HCT116 (cell line): Measurements from ENCODE around the gene SOCS3. TPM values are rescaled to one million over a fixed set of nuclear protein-coding genes. Genes with fewer than 3 reads are reported as not detected.

Experiments used
- ATAC-seq: fragments of 200-7000 bp; cut with Tn5 transposase; 2 replicates; pipeline ENCODE4 v1.9.1; 2020; ENCODE audit warnings: mild to moderate bottlenecking, moderate library complexity
- BruUV-seq: library from RNA; stranded (reverse); fragments of 400-500 nt; replicated peaks from 2 replicates; lab custom pipeline; 2021; lab: Mats Ljungman, UMichigan
- CTCF ChIA-PET: fragments of 300-600 bp; sonication (Branson Sonifier 250); formaldehyde crosslinking; loops from one replicate; lab custom pipeline; 2021; ENCODE audit warnings: antibody characterized with exemption; lab: Charles Lee
- POLR2A ChIA-PET: fragments of 300-600, 350-600 bp; sonication (Branson Sonifier 250); formaldehyde crosslinking; loops from one replicate; lab custom pipeline; 2021; ENCODE audit warnings: antibody characterized with exemption; lab: Charles Lee
- RAD21 ChIA-PET, 2 experiments: fragments of 300-600 bp; sonication (Branson Sonifier 250); formaldehyde crosslinking; loops; one replicate each; lab custom pipeline; 2023; ENCODE audit warnings: low total read pairs in 2 of 2; ENCODE audit not compliant: uncharacterized antibody in 2 of 2, unreplicated experiment in 2 of 2, low non-redundant PET in 1 of 2; lab: Charles Lee
- DNase-seq: peaks from one replicate; pipeline ENCODE4 v3.0.0-alpha.2; 2010; ENCODE audit warnings: low read depth, low spot score
- H2AFZ ChIP-seq: fragments of 200-600 bp; shearing (Covaris generic), sonication (generic); 2 replicates; pipeline ENCODE4 v1.6.1; 2017; ENCODE audit warnings: low read depth, mixed run types, mixed read lengths, antibody characterized with exemption, low read length; ENCODE audit not compliant: poor library complexity, severe bottlenecking
- H3K27ac ChIP-seq: 2 replicates; pipeline ENCODE4 v1.5.1; 2012; ENCODE audit warnings: low read depth, low read length
- H3K27me3 ChIP-seq: fragments of 200-600 bp; sonication (generic); 2 replicates; pipeline ENCODE4 v1.6.1; 2016; ENCODE audit warnings: mixed run types, low read length, mixed read lengths; ENCODE audit not compliant: insufficient read depth
- H3K36me3 ChIP-seq, 2 experiments: fragments of 200-500 bp in 1 of 2; fragments of 200-600 bp in 1 of 2; sonication (Bioruptor generic) in 1 of 2; sonication (generic) in 1 of 2; 2 replicates each; pipeline versions ENCODE4 v1.5.1 to v1.6.1; 2014 to 2016; ENCODE audit warnings: low read length in 2 of 2, inconsistent platforms in 1 of 2, mixed read lengths in 1 of 2, mixed run types in 1 of 2; ENCODE audit not compliant: insufficient read depth in 2 of 2, control insufficient read depth in 1 of 2
- H3K4me1 ChIP-seq, 2 experiments: fragments of 200-600 bp in 1 of 2; sonication (generic) in 1 of 2; 2 replicates each; pipeline versions ENCODE4 v1.5.1 to v1.6.1; 2012 to 2017; ENCODE audit warnings: low read length in 2 of 2, inconsistent platforms in 1 of 2, mild to moderate bottlenecking in 1 of 2, mixed read lengths in 1 of 2, mixed run types in 1 of 2, moderate library complexity in 1 of 2; ENCODE audit not compliant: insufficient read depth in 2 of 2, control insufficient read depth in 1 of 2
- H3K4me2 ChIP-seq: fragments of 200-600 bp; sonication (generic); 2 replicates; pipeline ENCODE4 v1.6.1; 2017; ENCODE audit warnings: mixed run types, low read length, mixed read lengths
- H3K4me3 ChIP-seq, 2 experiments: fragments of 200-600 bp in 1 of 2; sonication (generic) in 1 of 2; replicated peaks in 1 of 2; 2 replicates each; pipeline ENCODE4 v1.5.1; 2011 to 2016; ENCODE audit warnings: low read length in 2 of 2, control low read depth in 1 of 2, low read depth in 1 of 2, mild to moderate bottlenecking in 1 of 2, mixed read lengths in 1 of 2, mixed run types in 1 of 2
- H3K79me2 ChIP-seq: fragments of 200-600 bp; sonication (generic); 2 replicates; pipeline ENCODE4 v1.6.1; 2017; ENCODE audit warnings: mild to moderate bottlenecking, mixed run types, low read length, moderate library complexity, mixed read lengths; ENCODE audit not compliant: insufficient read depth
- H3K9ac ChIP-seq: fragments of 200-600 bp; sonication (generic); 2 replicates; pipeline ENCODE4 v1.6.1; 2016; ENCODE audit warnings: low read length, mixed read lengths
- H3K9me2 ChIP-seq: fragments of 200-600 bp; sonication (generic), shearing (Covaris generic); 2 replicates; pipeline ENCODE4 v1.6.1; 2017; ENCODE audit warnings: mixed run types, mild to moderate bottlenecking, moderate library complexity; ENCODE audit not compliant: insufficient read depth
- H3K9me3 ChIP-seq, 2 experiments: fragments of 200-500 bp in 1 of 2; fragments of 200-600 bp in 1 of 2; sonication (Bioruptor generic) in 1 of 2; sonication (generic) in 1 of 2; 2 replicates each; pipeline ENCODE4 v1.6.1; 2014 to 2017; ENCODE audit warnings: low read length in 2 of 2, mixed read lengths in 2 of 2, inconsistent platforms in 1 of 2, low read depth in 1 of 2, mild to moderate bottlenecking in 1 of 2, mixed run types in 1 of 2, moderate library complexity in 1 of 2; ENCODE audit not compliant: control insufficient read depth in 1 of 2, insufficient read depth in 1 of 2
- H4K20me1 ChIP-seq: fragments of 200-600 bp; sonication (generic), shearing (Covaris generic); 2 replicates; pipeline ENCODE4 v1.6.1; 2017; ENCODE audit warnings: mixed run types, mild to moderate bottlenecking, moderate library complexity; ENCODE audit not compliant: insufficient read depth
- CBX3 ChIP-seq: IDR thresholded peaks from 2 replicates; pipeline ENCODE4 v1.6.1; 2012; ENCODE audit warnings: low read depth
- CTCF ChIP-seq, 3 experiments: fragments of 200-600 bp in 1 of 3; sonication (generic) in 1 of 3; IDR thresholded peaks in 2 of 3; conservative IDR thresholded peaks in 1 of 3; 2 replicates each; pipeline ENCODE4 v1.5.1; 2012 to 2017; ENCODE audit warnings: low read depth in 2 of 3, low read length in 2 of 3, antibody characterized with exemption in 1 of 3, borderline replicate concordance in 1 of 3, control low read depth in 1 of 3, mild to moderate bottlenecking in 1 of 3, mixed read lengths in 1 of 3, mixed run types in 1 of 3, moderate library complexity in 1 of 3; ENCODE audit not compliant: insufficient read depth in 1 of 3
- ELF1 ChIP-seq: IDR thresholded peaks from 2 replicates; pipeline ENCODE4 v1.6.1; 2012; ENCODE audit warnings: low read depth, borderline replicate concordance
- EZH2 ChIP-seq: fragments of 200-600 bp; sonication (generic); IDR thresholded peaks from 2 replicates; pipeline ENCODE4 v1.6.1; 2017; ENCODE audit warnings: antibody characterized with exemption, mixed run types
- RAD21 ChIP-seq: IDR thresholded peaks from 2 replicates; pipeline ENCODE4 v1.6.1; 2012; ENCODE audit warnings: low read depth, mild to moderate bottlenecking
- REST ChIP-seq: IDR thresholded peaks from 2 replicates; pipeline ENCODE4 v1.6.1; 2012; ENCODE audit warnings: low read depth
- ZNF274 ChIP-seq: fragments of 200-500 bp; sonication (Bioruptor generic); IDR thresholded peaks from 2 replicates; pipeline ENCODE4 v1.6.1; 2014; ENCODE audit warnings: mild to moderate bottlenecking, low read depth, low read length, inconsistent platforms
- intact Hi-C: fragments of 100-400 bp; cut with micrococcal nuclease; formaldehyde crosslinking; loops from 2 replicates; pipeline ENCODE4 v1.10.0; 2022
- total RNA-seq: library from RNA; stranded (reverse); gene quantifications from one replicate; pipeline ENCODE4 v1.2.1, GENCODE V29; 2021; ENCODE audit not compliant: unreplicated experiment

Gene SOCS3
- total RNA-seq, 1 experiment from 2014 or later: 26.7 TPM

- TF ChIP-seq ELF1 (no peak), RAD21 (no peak), REST (no peak), CTCF (IDR thresholded peaks at IDR 0.05 in 2 of 3, conservative IDR thresholded peaks at IDR 0.05 in 1 of 3; ENCODE audit: borderline replicate concordance in 1 of 3, insufficient read depth in 1 of 3, low read depth in 2 of 3, low read length in 2 of 3) (no peak)
Measured at GRCh38 chr17:78399028-78399692, 39.3 kb upstream of the SOCS3 start (continued).

GRCh38 chr17:78398390-78398789 lies 38.5 kb upstream of the SOCS3 start:
- H3K4me1 ChIP-seq: no peaks in the 10 kb centered on the region
- H3K9me2 ChIP-seq: no peaks in the 10 kb centered on the region
- no peak overlapping the region for H3K27ac ChIP-seq
- peaks cover 47 to 69% of the 10 kb centered on the region in 2 experiments; a peak in 2 of 4 replicates for H3K36me3 ChIP-seq
- DNase-seq (no peak), ATAC-seq (no peak)
- H4K20me1 ChIP-seq: peaks cover 3% of the 10 kb centered on the region; the same call in 1 of the 2 replicates
- CTCF ChIA-PET: no interaction called here
- H3K79me2 ChIP-seq: peaks cover 42% of the 10 kb centered on the region
- RAD21 ChIA-PET: no interaction called here
- no peaks in the 10 kb centered on the region for H3K9me3 ChIP-seq
- BruUV-seq: no TSS peak
- intact Hi-C loops: no loop called here
- no peak overlapping the region for H3K4me2 ChIP-seq
- no peak overlapping the region for H3K4me3 ChIP-seq
- no peak for TF ChIP-seq EZH2
- TF ChIP-seq CBX3: no peak
- no peak for TF ChIP-seq ZNF274
- no peak for TF ChIP-seq CTCF (IDR thresholded peaks at IDR 0.05 in 2 of 3, conservative IDR thresholded peaks at IDR 0.05 in 1 of 3; ENCODE audit: borderline replicate concordance in 1 of 3, insufficient read depth in 1 of 3, low read depth in 2 of 3, low read length in 2 of 3)
- H2AFZ ChIP-seq: no peak overlapping the region
- no peak overlapping the region for H3K9ac ChIP-seq
- H3K27me3 ChIP-seq: no peaks in the 10 kb centered on the region
- POLR2A ChIA-PET: no interaction called here
